ENCODE data around the gene TREML2. TPM values are rescaled to one million over a fixed set of nuclear protein-coding genes. Genes with fewer than 3 reads are reported as not detected.
"Not testable (repeated sequence)": the region's sequence is repeated elsewhere in the genome, so short reads cannot be mapped to it uniquely, and the experiment has no call there.

The TREML2 gene
- total and polyA plus RNA-seq, 9 donors: 0.05 to 0.16 (median 0.11) TPM

DNA sequence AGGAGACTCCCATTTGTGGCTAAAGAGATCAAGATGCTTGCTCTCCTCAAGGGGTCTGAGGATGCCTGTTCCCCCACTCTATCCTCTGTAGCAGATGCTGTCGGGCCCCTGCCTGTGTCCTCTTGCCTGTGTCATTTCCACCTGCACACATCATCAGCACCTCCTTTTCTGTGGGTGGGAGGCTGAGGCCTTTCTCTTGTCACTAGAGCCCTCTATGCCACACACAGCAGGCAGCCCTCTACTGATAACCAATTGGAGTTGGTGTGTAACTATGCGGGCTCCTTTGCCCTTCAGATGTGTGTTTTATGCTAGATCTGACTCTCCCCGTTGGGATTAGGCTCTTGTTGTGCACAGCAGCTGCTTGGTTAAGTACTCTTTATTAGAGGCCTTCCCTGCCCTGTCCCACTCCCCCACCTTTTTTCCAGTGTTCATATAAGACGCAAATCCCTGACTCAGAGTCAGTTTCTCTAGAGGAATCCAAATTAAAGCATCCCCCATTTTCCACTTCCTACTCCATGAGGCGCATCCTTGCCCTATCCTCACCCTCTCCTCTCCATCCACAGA, 7.7 kb downstream of the TREML2 start:
- no peaks in the 10 kb centered on the region for H3K4me1 ChIP-seq (ENCODE audit: control insufficient read depth, insufficient read depth, low read length)
- no peaks in the 10 kb centered on the region for H3K36me3 ChIP-seq (ENCODE audit: control insufficient read depth, insufficient read depth, low read length)
- no peak for DNase-seq
- peaks cover 2% of the 10 kb centered on the region for H3K9me3 ChIP-seq (replicated peaks; ENCODE audit: control insufficient read depth, low read depth, low read length)
- WGBS (ENCODE audit: insufficient coverage): 57% methylated on average over 3 of the region's 5 CpGs
- peaks cover 6% of the 10 kb centered on the region for H3K27me3 ChIP-seq (ENCODE audit: control insufficient read depth, insufficient read depth, low read length)
- H3K4me3 ChIP-seq (ENCODE audit: low read length): no peak overlapping the region
- H3K27ac ChIP-seq (ENCODE audit: low read length): no peak overlapping the region

- DNase-seq: peak; percentile 20
These were observed 9.4 kb downstream of the TREML2 start for GRCh38 chr6:41191569-41191968.

DNA sequence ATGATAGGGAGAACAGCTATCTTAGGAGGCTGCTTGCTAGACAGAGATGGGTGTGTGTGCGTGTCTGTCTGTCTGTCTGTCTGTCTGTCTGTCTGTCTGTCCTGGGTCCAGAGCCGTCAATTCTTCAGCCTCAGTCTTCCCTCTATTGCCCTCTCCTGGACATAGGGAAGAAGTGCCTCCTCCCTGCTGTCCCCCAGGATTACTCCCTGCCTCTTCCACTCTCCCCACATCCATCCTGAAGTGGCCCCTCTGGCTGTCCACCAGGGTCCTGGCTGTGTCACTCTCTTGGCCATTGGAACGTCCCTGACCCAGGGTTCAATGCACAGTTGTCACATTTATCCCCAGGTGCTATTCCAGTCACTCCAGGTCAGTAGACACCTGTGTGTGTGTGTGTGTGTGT, 10.2 kb downstream of the TREML2 start:
- H3K9me3 ChIP-seq (replicated peaks; ENCODE audit: control insufficient read depth, low read depth, low read length): peaks cover 2% of the 10 kb centered on the region
- peaks cover 6% of the 10 kb centered on the region for H3K27me3 ChIP-seq (ENCODE audit: control insufficient read depth, insufficient read depth, low read length)
- no peak overlapping the region for H3K4me3 ChIP-seq (ENCODE audit: low read length)
- H3K27ac ChIP-seq (ENCODE audit: low read length): no peak overlapping the region
- peaks cover 5% of the 10 kb centered on the region for H3K4me1 ChIP-seq (ENCODE audit: control insufficient read depth, insufficient read depth, low read length)
- 94% methylated on average over 2 of the region's 3 CpGs for WGBS (ENCODE audit: insufficient coverage)
- H3K36me3 ChIP-seq (ENCODE audit: control insufficient read depth, insufficient read depth, low read length): no peaks in the 10 kb centered on the region
- no peak for DNase-seq

More at GRCh38 chr6:41191569-41191968, 9.4 kb downstream of the TREML2 start:
- Histone ChIP-seq H3K9me3 (replicated peaks; ENCODE audit: control insufficient read depth, low read depth, low read length) (peaks cover 2% of the 10 kb centered on the region), H3K27ac (ENCODE audit: low read length) (no peak overlapping the region), H3K36me3 (ENCODE audit: control insufficient read depth, insufficient read depth, low read length) (no peaks in the 10 kb centered on the region), H3K4me3 (ENCODE audit: low read length) (no peak overlapping the region), H3K4me1 (ENCODE audit: control insufficient read depth, insufficient read depth, low read length) (no peaks in the 10 kb centered on the region), H3K27me3 (ENCODE audit: control insufficient read depth, insufficient read depth, low read length) (peaks cover 6% of the 10 kb centered on the region)
- 9% methylated on average over 5 of the region's 6 CpGs for WGBS (ENCODE audit: insufficient coverage)

DNA sequence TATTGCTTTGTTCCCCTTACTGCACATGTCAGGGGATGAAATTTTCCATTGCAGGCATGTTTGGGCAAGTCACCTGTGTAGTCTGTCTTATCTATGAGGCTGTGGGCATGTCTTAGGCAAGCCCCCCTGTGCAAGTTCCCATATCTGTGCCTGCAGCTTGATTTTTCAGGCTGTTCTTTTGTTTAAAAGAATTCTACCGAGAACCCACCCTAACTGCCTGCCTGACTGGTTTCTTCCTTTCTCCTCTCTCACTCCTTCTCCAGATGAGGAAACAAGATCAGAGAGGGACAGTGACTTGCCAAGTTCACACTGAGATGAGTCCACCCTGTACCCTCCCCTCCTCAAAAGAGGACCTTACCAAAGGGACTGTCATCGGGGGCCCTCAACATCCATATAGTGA, 11.0 kb downstream of the TREML2 start:
- Histone ChIP-seq H3K4me3 (ENCODE audit: low read length) (no peak overlapping the region), H3K27me3 (ENCODE audit: control insufficient read depth, insufficient read depth, low read length) (peaks cover 6% of the 10 kb centered on the region), H3K4me1 (ENCODE audit: control insufficient read depth, insufficient read depth, low read length) (peaks cover 8% of the 10 kb centered on the region), H3K27ac (ENCODE audit: low read length) (no peak overlapping the region), H3K36me3 (ENCODE audit: control insufficient read depth, insufficient read depth, low read length) (no peaks in the 10 kb centered on the region), H3K9me3 (replicated peaks; ENCODE audit: control insufficient read depth, low read depth, low read length) (peaks cover 2% of the 10 kb centered on the region)
- WGBS (ENCODE audit: insufficient coverage): 100% methylated on average over 1 of the region's 2 CpGs
- no peak for DNase-seq

DNA sequence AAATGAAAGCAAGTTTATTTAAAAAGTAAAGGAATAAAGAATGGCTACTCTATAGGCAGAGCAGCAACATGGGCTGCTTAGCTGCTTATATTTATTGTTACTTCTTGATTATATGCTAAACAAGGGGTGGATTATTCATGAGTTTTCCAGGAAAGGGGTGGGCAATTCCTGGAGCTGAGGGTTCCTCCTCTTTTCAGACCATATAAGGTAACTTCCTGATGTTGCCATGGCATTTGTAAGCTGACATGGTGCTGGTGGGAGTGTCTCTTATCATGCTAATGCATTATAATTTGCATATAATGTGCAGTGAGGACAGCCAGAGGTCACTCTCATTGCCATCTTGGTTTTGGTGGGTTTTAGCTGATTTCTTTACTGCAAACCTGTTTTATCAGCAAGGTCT, 11.9 kb downstream of the TREML2 start:
- not testable (repeated sequence) for H3K27ac ChIP-seq (ENCODE audit: low read length); DNase-seq; H3K9me3 ChIP-seq (replicated peaks; ENCODE audit: control insufficient read depth, low read depth, low read length); H3K27me3 ChIP-seq (ENCODE audit: control insufficient read depth, insufficient read depth, low read length); H3K4me1 ChIP-seq (ENCODE audit: control insufficient read depth, insufficient read depth, low read length); H3K4me3 ChIP-seq (ENCODE audit: low read length); H3K36me3 ChIP-seq (ENCODE audit: control insufficient read depth, insufficient read depth, low read length)

DNA sequence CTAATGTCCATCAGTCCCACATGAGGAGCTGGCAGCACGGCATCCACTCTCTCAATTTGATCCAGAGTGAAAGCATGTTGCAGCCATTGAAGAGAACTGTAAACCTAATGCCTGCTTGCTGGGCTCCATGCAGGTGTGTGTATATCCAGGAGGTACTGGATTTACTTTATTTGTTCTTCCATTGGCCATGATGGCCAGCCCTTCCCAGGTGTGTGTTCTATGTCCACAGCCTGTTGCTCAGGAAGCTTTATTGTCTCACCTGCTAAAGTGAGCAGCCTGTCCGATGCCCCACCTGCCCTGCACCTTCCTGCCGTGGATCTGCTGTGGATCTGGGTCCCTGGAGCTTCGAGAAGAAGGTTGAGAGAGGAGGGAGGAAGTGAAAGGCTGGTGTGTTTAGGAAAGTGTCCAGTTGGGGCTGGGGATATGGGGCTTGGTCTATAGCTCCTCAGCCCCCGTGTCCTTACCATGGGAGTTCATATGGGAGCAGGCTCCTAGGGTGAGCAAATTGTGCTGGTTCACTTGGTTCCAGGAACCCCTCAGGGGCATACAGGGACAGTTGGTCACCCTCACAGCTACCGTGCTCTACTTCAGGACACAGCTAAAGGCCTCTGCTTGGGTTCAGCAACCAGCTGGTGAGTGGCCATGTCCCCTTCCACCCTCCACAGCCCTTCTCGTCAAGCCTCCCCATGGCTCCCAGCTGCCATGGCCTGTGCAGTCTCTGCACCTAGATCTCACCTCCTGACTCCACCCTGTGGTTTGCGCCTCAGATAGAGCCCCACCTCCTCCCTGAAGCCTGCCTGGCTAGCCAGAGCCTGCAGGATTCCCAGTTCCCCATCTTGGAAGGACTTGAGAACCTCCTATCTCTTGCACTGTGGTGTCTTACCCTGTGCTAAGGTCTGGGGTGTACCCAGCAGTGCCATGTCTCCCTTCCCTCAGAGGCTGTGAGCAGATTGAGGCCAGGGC, 12.7 kb downstream of the TREML2 start:
- Histone ChIP-seq H3K27ac (ENCODE audit: low read length) (no peak overlapping the region), H3K9me3 (replicated peaks; ENCODE audit: control insufficient read depth, low read depth, low read length) (peaks cover 2% of the 10 kb centered on the region), H3K36me3 (ENCODE audit: control insufficient read depth, insufficient read depth, low read length) (no peaks in the 10 kb centered on the region), H3K27me3 (ENCODE audit: control insufficient read depth, insufficient read depth, low read length) (peaks cover 6% of the 10 kb centered on the region), H3K4me3 (ENCODE audit: low read length) (no peak overlapping the region), H3K4me1 (ENCODE audit: control insufficient read depth, insufficient read depth, low read length) (peaks cover 8% of the 10 kb centered on the region)
- 80% methylated on average over 7 of the region's 8 CpGs for WGBS (ENCODE audit: insufficient coverage)
- no peak for DNase-seq

GRCh38 chr6:41186031-41186562, 14.9 kb downstream of the TREML2 start:
- peak; percentile 46 for DNase-seq
- H3K27ac ChIP-seq (ENCODE audit: low read length): no peak overlapping the region
- H3K9me3 ChIP-seq (replicated peaks; ENCODE audit: control insufficient read depth, low read depth, low read length): peaks cover 2% of the 10 kb centered on the region
- peaks cover 8% of the 10 kb centered on the region for H3K4me1 ChIP-seq (ENCODE audit: control insufficient read depth, insufficient read depth, low read length)
- no peaks in the 10 kb centered on the region for H3K36me3 ChIP-seq (ENCODE audit: control insufficient read depth, insufficient read depth, low read length)
- WGBS (ENCODE audit: insufficient coverage): 38% methylated on average over 3 of the region's 10 CpGs
- H3K4me3 ChIP-seq (ENCODE audit: low read length): no peak overlapping the region
- H3K27me3 ChIP-seq (ENCODE audit: control insufficient read depth, insufficient read depth, low read length): peaks cover 4% of the 10 kb centered on the region

GRCh38 chr6:41184761-41185160, 16.2 kb downstream of the TREML2 start:
- no peak for DNase-seq
- Histone ChIP-seq H3K27ac (ENCODE audit: low read length) (no peak overlapping the region), H3K4me1 (ENCODE audit: control insufficient read depth, insufficient read depth, low read length) (peaks cover 8% of the 10 kb centered on the region), H3K27me3 (ENCODE audit: control insufficient read depth, insufficient read depth, low read length) (peaks cover 7% of the 10 kb centered on the region), H3K4me3 (ENCODE audit: low read length) (no peak overlapping the region), H3K9me3 (replicated peaks; ENCODE audit: control insufficient read depth, low read depth, low read length) (no peaks in the 10 kb centered on the region), H3K36me3 (ENCODE audit: control insufficient read depth, insufficient read depth, low read length) (no peaks in the 10 kb centered on the region)
- WGBS (ENCODE audit: insufficient coverage): 90% methylated on average over 5 of the region's 7 CpGs

GRCh38 chr6:41182069-41183034, 18.6 kb downstream of the TREML2 start:
- no CpG with 5 or more reads among the region's 4 CpGs for WGBS (ENCODE audit: insufficient coverage)
- DNase-seq: peak; percentile 69
- Histone ChIP-seq H3K4me1 (ENCODE audit: control insufficient read depth, insufficient read depth, low read length) (peaks cover 8% of the 10 kb centered on the region), H3K9me3 (replicated peaks; ENCODE audit: control insufficient read depth, low read depth, low read length) (no peaks in the 10 kb centered on the region), H3K27ac (ENCODE audit: low read length) (no peak overlapping the region), H3K27me3 (ENCODE audit: control insufficient read depth, insufficient read depth, low read length) (peaks cover 7% of the 10 kb centered on the region), H3K4me3 (ENCODE audit: low read length) (no peak overlapping the region), H3K36me3 (ENCODE audit: control insufficient read depth, insufficient read depth, low read length) (no peaks in the 10 kb centered on the region)
